ENCODE measurements around the gene DZIP1L.
"Not testable (repeated sequence)": the region's sequence is repeated elsewhere in the genome, so short reads cannot be mapped to it uniquely, and the experiment has no call there.

Gene DZIP1L, protein sequence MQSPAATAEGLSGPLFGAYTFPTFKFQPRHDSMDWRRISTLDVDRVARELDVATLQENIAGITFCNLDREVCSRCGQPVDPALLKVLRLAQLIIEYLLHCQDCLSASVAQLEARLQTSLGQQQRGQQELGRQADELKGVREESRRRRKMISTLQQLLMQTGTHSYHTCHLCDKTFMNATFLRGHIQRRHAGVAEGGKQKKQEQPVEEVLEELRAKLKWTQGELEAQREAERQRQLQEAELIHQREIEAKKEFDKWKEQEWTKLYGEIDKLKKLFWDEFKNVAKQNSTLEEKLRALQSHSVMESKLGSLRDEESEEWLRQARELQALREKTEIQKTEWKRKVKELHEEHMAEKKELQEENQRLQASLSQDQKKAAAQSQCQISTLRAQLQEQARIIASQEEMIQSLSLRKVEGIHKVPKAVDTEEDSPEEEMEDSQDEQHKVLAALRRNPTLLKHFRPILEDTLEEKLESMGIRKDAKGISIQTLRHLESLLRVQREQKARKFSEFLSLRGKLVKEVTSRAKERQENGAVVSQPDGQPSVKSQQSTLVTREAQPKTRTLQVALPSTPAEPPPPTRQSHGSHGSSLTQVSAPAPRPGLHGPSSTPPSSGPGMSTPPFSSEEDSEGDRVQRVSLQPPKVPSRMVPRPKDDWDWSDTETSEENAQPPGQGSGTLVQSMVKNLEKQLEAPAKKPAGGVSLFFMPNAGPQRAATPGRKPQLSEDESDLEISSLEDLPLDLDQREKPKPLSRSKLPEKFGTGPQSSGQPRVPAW

DNA sequence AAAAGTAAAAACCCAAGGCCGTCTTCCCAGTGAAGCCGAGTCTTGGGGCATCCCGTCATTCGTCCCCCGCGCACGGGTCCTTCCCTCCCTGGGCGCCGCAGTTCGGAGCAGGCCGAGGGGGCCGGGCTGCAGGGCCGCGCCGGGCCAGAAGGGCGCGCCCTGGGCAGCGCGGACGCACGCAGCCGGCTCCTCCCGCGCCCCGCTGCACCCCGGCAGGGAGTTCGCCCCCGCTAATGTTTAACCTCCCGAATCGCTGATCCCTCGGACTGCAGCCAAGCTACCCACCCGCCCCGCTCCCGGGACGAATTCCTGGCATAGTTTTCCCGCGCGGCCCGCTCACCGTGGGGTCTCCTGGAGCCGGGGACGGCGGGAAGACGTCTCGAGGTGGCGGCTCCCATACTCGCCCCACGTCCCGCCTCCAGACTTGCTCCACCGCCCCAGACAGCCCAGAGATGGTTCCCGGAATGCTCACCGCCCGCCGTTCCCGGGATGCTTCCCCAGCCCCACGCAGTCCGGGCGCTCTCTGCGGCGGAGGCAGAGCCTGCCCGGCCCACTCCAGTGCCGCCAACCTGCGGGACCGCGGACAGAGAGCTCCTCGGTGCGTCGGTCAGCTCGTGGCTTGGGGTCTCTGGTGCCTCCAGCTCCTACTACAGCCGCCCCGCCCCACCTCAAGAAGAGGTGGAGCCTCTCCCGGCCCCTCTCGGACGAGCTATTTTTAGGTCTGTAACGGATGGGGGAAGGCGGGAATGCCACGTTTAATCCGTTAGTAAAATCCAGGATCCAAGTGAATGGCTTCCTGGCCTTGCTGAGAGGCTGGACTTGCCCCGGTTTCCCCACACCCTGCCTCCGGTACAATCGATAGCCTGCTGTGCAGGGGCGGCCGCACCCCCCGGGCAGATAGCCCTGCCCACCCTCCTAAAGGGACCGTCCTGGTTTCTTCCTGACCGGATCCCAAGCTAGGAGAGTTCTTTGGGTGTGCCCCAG is at the start of gene DZIP1L:
Gene DZIP1L (minus strand): TSS at position 621 of the 984 bp plus-strand sequence. CDS start 11,637 bp downstream, outside the sequence.
- DNase-seq (ENCODE audit: low read depth in 2 of 2) = peak; percentile 73 to 75
- TF ChIP-seq, protein P1, sequence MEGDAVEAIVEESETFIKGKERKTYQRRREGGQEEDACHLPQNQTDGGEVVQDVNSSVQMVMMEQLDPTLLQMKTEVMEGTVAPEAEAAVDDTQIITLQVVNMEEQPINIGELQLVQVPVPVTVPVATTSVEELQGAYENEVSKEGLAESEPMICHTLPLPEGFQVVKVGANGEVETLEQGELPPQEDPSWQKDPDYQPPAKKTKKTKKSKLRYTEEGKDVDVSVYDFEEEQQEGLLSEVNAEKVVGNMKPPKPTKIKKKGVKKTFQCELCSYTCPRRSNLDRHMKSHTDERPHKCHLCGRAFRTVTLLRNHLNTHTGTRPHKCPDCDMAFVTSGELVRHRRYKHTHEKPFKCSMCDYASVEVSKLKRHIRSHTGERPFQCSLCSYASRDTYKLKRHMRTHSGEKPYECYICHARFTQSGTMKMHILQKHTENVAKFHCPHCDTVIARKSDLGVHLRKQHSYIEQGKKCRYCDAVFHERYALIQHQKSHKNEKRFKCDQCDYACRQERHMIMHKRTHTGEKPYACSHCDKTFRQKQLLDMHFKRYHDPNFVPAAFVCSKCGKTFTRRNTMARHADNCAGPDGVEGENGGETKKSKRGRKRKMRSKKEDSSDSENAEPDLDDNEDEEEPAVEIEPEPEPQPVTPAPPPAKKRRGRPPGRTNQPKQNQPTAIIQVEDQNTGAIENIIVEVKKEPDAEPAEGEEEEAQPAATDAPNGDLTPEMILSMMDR (IDR thresholded peaks at IDR 0.05; ENCODE audit: low read depth, low read length) = no peak

DNA sequence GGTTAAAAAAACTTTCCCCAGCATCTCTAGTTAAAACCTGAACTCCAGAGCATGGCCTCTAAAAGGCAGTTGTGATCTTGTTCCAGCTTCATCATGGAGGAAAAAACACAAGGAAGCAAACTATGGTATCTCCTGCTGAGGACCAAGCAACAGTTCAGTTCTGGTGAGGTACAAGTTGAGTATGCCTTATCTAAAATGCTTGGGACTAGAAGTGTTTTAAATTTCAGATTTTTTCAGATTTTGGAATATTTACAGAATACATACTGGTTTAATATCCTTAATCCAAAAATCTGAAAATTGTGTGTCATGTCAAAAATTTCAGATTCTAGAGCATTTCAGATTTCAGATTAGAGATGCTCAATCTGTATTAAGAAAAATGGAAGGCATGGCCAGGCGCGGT is 49.7 kb upstream of the DZIP1L start:
- no peak overlapping the region for H3K4me3 ChIP-seq (replicated peaks in 1 of 2; ENCODE audit: low read depth in 2 of 2, low read length in 2 of 2)
- DNase-seq (ENCODE audit: low read depth in 2 of 2) = no peak
- TF ChIP-seq, protein P1 (IDR thresholded peaks at IDR 0.05; ENCODE audit: low read depth, low read length) = no peak

More for the DNA sequence above, at the start of gene DZIP1L:
- peak within 1 kb of the TSS; percentile 80 to 95 for H3K4me3 ChIP-seq (replicated peaks in 1 of 2; ENCODE audit: low read depth in 2 of 2, low read length in 2 of 2)

GRCh38 chr3:138157743-138158142 is 42.3 kb upstream of the DZIP1L start:
- TF ChIP-seq, protein P1 (IDR thresholded peaks at IDR 0.05; ENCODE audit: low read depth, low read length) = no peak
- H3K4me3 ChIP-seq (replicated peaks in 1 of 2; ENCODE audit: low read depth in 2 of 2, low read length in 2 of 2) = no peak overlapping the region
- no peak for DNase-seq (ENCODE audit: low read depth in 2 of 2)

- no peak for DNase-seq (ENCODE audit: low read depth in 2 of 2)
- TF ChIP-seq, protein P1 (IDR thresholded peaks at IDR 0.05; ENCODE audit: low read depth, low read length) = no peak
- H3K4me3 ChIP-seq (replicated peaks in 1 of 2; ENCODE audit: low read depth in 2 of 2, low read length in 2 of 2) = no peak overlapping the region
Observed at GRCh38 chr3:138154534-138154933, 39.1 kb upstream of the DZIP1L start.

- TF ChIP-seq, protein P1 (IDR thresholded peaks at IDR 0.05; ENCODE audit: low read depth, low read length) = no peak
- DNase-seq (ENCODE audit: low read depth in 2 of 2) = no peak
- H3K4me3 ChIP-seq (replicated peaks in 1 of 2; ENCODE audit: low read depth in 2 of 2, low read length in 2 of 2) = no peak overlapping the region
Observed at GRCh38 chr3:138148503-138148902, 33.1 kb upstream of the DZIP1L start.

GRCh38 chr3:138142181-138142580 is 26.8 kb upstream of the DZIP1L start:
- not testable (repeated sequence) for H3K4me3 ChIP-seq (replicated peaks in 1 of 2; ENCODE audit: low read depth in 2 of 2, low read length in 2 of 2); DNase-seq (ENCODE audit: low read depth in 2 of 2)

Data from cardiac fibroblast (primary cell).